ENCODE results near the gene USP17L12. TPM values are rescaled to one million over a fixed set of nuclear protein-coding genes. Genes with fewer than 3 reads are reported as not detected.
"Not testable (repeated sequence)": the region's sequence is repeated elsewhere in the genome, so short reads cannot be mapped to it uniquely, and the experiment has no call there.

USP17L12 gene, protein sequence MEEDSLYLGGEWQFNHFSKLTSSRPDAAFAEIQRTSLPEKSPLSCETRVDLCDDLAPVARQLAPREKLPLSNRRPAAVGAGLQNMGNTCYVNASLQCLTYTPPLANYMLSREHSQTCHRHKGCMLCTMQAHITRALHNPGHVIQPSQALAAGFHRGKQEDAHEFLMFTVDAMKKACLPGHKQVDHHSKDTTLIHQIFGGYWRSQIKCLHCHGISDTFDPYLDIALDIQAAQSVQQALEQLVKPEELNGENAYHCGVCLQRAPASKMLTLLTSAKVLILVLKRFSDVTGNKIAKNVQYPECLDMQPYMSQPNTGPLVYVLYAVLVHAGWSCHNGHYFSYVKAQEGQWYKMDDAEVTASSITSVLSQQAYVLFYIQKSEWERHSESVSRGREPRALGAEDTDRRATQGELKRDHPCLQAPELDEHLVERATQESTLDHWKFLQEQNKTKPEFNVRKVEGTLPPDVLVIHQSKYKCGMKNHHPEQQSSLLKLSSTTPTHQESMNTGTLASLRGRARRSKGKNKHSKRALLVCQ
- not detected for total RNA-seq
- polyA plus RNA-seq, result not detected
- long read RNA-seq, donor 1, result 0 reads
- long read RNA-seq, donor 2, result 0 reads
- long read RNA-seq, donor 3, result 0 reads

GRCh38 chr4:9219852-9220251 is at the start of gene USP17L12:
Gene USP17L12 (plus strand): TSS chr4:9220152. CDS start chr4:9220152, 0 bp downstream.
- H3K36me3 ChIP-seq; H3K9me3 ChIP-seq; intact Hi-C loops (cut with DNase I); H3K27ac ChIP-seq; DNase-seq; H3K4me3 ChIP-seq; H3K27me3 ChIP-seq; H3K4me1 ChIP-seq; ATAC-seq: not testable (repeated sequence)
- WGBS, 4 donors, result no CpG with 5 or more reads among the region's 13 CpGs

DNA sequence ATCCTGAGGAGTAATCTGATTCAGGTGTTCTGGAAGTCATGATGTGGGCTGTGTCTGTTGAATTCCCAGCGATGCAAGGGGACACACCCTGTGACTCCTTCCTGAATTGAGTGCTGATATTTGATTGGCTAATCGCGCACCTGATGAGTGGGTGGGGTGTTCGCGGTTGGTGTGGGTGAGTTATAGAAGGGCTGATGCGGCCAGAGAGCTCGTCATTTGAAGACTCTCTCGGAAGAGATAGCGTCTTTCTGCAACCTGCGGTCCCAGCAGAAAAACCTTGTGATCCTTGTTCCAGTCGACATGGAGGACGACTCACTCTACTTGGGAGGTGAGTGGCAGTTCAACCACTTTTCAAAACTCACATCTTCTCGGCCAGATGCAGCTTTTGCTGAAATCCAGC is 9.6 kb upstream of the USP17L12 start, which contains the start of gene USP17L10:
Gene USP17L10, plus strand, starts transcription at position 301 of the 400 bp plus-strand sequence. Its CDS starts 0 bp downstream, at position 301.
- ATAC-seq; H3K4me1 ChIP-seq; H3K9me3 ChIP-seq; DNase-seq; H3K27me3 ChIP-seq; H3K36me3 ChIP-seq; intact Hi-C loops (cut with DNase I); H3K27ac ChIP-seq; H3K4me3 ChIP-seq: not testable (repeated sequence)
- WGBS, 4 donors, result 87 to 88% methylated on average over 4 to 12 of the region's 13 CpGs; no CpG with 5 or more reads in 2 of the 4 donors

GRCh38 chr4:9214701-9215100 is 5.3 kb upstream of the USP17L12 start:
- H3K36me3 ChIP-seq; H3K9me3 ChIP-seq; H3K4me1 ChIP-seq; H3K27me3 ChIP-seq; H3K4me3 ChIP-seq; ATAC-seq; intact Hi-C loops (cut with DNase I); H3K27ac ChIP-seq: not testable (repeated sequence)
- 67 to 82% (median 79%) methylated on average over 9 to 11 of the region's 14 CpGs for WGBS, 4 donors
- DNase-seq, result peak in 2 of 5 donors; percentile 1 to 9

GRCh38 chr4:9215105-9215504 is 4.8 kb upstream of the USP17L12 start, which contains the start of gene USP17L11:
Gene USP17L11 (plus strand): TSS chr4:9215405. CDS start chr4:9215405, 0 bp downstream.
- H3K4me3 ChIP-seq; ATAC-seq; H3K9me3 ChIP-seq; H3K27me3 ChIP-seq; H3K27ac ChIP-seq; intact Hi-C loops (cut with DNase I); H3K36me3 ChIP-seq; H3K4me1 ChIP-seq; DNase-seq: not testable (repeated sequence)
- 90 to 100% methylated on average over 1 to 12 of the region's 14 CpGs; no CpG with 5 or more reads in 2 of the 4 donors for WGBS, 4 donors

GRCh38 chr4:9224596-9224995 is 4.6 kb downstream of the USP17L12 start, which contains the start of gene USP17L13:
Gene USP17L13 (plus strand): TSS chr4:9224896. CDS start chr4:9224896, 0 bp downstream.
- no CpG with 5 or more reads among the region's 14 CpGs for WGBS, 4 donors
- intact Hi-C loops (cut with DNase I); H3K27me3 ChIP-seq; ATAC-seq; DNase-seq; H3K4me1 ChIP-seq; H3K9me3 ChIP-seq; H3K4me3 ChIP-seq; H3K36me3 ChIP-seq; H3K27ac ChIP-seq: not testable (repeated sequence)

- intact Hi-C loops (cut with DNase I); H3K4me1 ChIP-seq; H3K27me3 ChIP-seq; ATAC-seq; H3K36me3 ChIP-seq; H3K9me3 ChIP-seq; H3K4me3 ChIP-seq; H3K27ac ChIP-seq: not testable (repeated sequence)
- WGBS, 4 donors, result 81 to 86% (median 83%) methylated on average over 5 to 6 of the region's 8 CpGs
- peak in 1 of 5 donors; percentile 1 for DNase-seq
Observed at GRCh38 chr4:9230249-9230648, 10.3 kb downstream of the USP17L12 start.

GRCh38 chr4:9234085-9234484 is 14.1 kb downstream of the USP17L12 start, which contains the start of gene USP17L15:
Gene USP17L15 (plus strand): TSS chr4:9234385. CDS start chr4:9234385, 0 bp downstream.
- H3K9me3 ChIP-seq; intact Hi-C loops (cut with DNase I); H3K4me1 ChIP-seq; H3K27me3 ChIP-seq; ATAC-seq; DNase-seq; H3K27ac ChIP-seq; H3K4me3 ChIP-seq; H3K36me3 ChIP-seq: not testable (repeated sequence)
- WGBS, 4 donors, result no CpG with 5 or more reads among the region's 15 CpGs

DNA sequence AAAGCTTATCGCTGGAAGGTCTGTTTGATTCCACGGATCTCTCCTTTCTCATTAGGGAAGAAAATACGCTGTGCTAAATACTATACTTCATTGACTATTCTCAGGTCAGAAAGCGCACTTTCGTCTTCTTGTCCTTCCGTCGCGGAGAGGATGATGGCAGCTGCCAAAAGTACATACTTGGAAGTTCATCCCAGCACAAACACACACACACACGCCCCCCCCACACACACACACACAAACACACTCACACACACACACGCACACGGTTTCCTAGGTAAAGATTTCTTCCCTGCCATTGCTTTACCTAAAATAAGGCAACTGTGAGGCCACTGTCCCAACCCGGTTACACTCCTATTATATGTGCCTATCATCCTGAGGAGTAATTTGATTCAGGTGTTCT is 18.5 kb downstream of the USP17L12 start:
- 83% methylated on average over 11 of the region's 12 CpGs; no CpG with 5 or more reads in 2 of the 4 donors for WGBS, 4 donors
- intact Hi-C loops (cut with DNase I); H3K4me1 ChIP-seq; H3K27ac ChIP-seq; H3K36me3 ChIP-seq; H3K9me3 ChIP-seq; ATAC-seq; H3K27me3 ChIP-seq; H3K4me3 ChIP-seq: not testable (repeated sequence)
- DNase-seq, result peak in 3 of 5 donors; percentile 5 to 70 (median 8)

DNA sequence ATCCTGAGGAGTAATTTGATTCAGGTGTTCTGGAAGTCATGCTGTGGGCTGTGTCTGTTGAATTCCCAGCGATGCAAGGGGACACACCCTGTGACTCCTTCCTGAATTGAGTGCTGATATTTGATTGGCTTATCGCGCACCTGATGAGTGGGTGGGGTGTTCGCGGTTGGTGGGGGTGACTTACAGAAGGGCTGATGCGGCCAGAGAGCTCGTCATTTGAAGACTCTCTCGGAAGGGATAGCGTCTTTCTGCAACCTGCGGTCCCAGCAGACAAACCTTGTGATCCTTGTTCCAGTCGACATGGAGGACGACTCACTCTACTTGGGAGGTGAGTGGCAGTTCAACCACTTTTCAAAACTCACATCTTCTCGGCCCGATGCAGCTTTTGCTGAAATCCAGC is 23.6 kb downstream of the USP17L12 start, which contains the start of gene USP17L17:
Gene USP17L17, plus strand, starts transcription at position 301 of the 400 bp plus-strand sequence. Its CDS starts 0 bp downstream, at position 301.
- DNase-seq; H3K4me1 ChIP-seq; H3K27me3 ChIP-seq; H3K27ac ChIP-seq; H3K4me3 ChIP-seq; H3K9me3 ChIP-seq; intact Hi-C loops (cut with DNase I); H3K36me3 ChIP-seq; ATAC-seq: not testable (repeated sequence)
- 79 to 91% (median 88%) methylated on average over 5 to 10 of the region's 14 CpGs for WGBS, 4 donors

DNA sequence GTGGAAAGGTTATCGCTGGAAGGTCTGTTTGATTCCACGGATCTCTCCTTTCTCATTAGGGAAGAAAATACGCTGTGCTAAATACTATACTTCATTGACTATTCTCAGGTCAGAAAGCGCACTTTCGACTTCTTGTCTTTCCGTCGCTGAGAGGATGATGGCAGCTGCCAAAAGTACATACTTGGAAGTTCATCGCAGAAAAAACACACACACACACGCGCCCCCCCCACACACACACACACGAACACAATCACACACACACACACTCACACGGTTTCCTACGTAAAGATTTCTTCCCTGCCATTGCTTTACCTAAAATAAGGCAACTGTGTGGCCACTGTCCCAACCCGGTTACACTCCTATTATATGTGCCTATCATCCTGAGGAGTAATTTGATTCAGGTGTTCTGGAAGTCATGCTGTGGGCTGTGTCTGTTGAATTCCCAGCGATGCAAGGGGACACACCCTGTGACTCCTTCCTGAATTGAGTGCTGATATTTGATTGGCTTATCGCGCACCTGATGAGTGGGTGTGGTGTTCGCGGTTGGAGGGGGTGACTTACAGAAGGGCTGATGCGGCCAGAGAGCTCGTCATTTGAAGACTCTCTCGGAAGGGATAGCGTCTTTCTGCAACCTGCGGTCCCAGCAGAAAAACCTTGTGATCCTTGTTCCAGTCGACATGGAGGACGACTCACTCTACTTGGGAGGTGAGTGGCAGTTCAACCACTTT is 28.2 kb downstream of the USP17L12 start, which contains the start of gene USP17L18:
Gene USP17L18, plus strand, starts transcription at position 678 of the 728 bp plus-strand sequence. Its CDS starts 0 bp downstream, at position 678.
- intact Hi-C loops (cut with DNase I); H3K4me3 ChIP-seq; H3K9me3 ChIP-seq; H3K36me3 ChIP-seq; H3K4me1 ChIP-seq; H3K27me3 ChIP-seq; H3K27ac ChIP-seq; ATAC-seq: not testable (repeated sequence)
- DNase-seq, result peak in 1 of 5 donors; percentile 5
- 80 to 92% (median 90%) methylated on average over 10 to 20 of the region's 26 CpGs for WGBS, 4 donors

Data from heart left ventricle (tissue), 16 donors.